CD4-positive, alpha-beta T cell treated with Interleukin-6 at 100 ng/mL for 8 hours (primary cell): ENCODE measurements around the gene ZNF93.
"Not testable (repeated sequence)": the region's sequence is repeated elsewhere in the genome, so short reads cannot be mapped to it uniquely, and the experiment has no call there.

Source experiments
- DNase-seq: peaks from one replicate; pipeline ENCODE4 v3.0.0-alpha.2; 2020; ENCODE audit warnings: mixed read lengths, low spot score

Gene ZNF93

GRCh38 chr19:19938449-19938848 lies 37.7 kb downstream of the ZNF93 start:
- DNase-seq, result no peak

DNA sequence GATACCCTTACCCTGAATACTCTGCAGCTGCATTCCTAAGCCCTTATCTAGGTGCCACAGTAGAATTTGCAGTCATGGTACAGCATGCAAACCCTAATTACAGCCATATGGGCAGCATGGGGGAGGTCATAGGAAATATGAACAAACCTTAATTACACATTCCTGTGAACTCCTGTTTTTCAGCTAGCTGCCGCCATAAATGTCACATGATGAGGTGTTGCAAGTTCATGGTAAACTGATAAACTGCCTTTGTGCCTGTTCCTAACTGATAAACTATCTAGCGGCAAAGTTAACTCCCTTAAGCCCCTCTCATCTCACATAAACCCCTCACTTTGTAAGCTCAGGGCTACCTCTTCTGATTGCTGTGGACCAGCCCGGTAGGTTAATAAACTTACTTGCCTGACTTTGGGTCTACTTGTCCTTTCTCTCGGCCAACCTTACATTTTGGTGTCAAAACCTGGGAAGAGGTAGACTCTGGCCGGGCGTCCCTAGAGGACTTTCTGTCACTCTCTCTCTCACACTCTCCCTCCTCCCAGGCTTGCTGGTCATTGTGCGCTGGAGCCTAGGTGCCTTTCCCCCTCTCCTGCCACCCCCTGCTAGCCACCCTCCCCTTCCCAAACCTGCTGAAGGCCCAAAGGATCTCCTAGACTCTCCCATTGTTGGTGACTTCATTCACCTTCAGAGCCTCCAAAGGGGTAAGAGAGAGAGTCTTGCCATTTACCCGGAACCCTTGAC lies 43.3 kb downstream of the ZNF93 start:
- no peak for DNase-seq

- DNase-seq, result no peak
Observed at GRCh38 chr19:19944583-19944880, 43.8 kb downstream of the ZNF93 start.

DNA sequence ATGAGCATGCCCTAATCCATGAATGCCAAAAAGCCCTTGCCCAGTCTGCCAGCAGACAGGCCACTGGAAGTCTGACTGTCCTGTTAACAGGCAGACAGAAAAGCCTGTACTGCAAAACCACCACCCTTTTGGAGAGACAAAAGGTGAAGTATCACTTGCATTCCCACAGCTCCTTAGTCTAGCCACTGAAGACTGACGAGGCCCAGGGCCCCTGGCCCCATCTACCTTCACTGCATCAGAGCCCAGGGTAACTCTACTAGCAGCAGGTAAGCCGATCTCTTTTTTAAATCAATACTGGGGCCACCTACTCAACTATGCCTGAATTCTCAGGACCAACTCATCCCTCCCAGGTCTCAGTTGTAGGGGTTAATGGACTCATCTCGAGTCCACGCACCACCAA lies 45.5 kb downstream of the ZNF93 start:
- no peak for DNase-seq

DNA sequence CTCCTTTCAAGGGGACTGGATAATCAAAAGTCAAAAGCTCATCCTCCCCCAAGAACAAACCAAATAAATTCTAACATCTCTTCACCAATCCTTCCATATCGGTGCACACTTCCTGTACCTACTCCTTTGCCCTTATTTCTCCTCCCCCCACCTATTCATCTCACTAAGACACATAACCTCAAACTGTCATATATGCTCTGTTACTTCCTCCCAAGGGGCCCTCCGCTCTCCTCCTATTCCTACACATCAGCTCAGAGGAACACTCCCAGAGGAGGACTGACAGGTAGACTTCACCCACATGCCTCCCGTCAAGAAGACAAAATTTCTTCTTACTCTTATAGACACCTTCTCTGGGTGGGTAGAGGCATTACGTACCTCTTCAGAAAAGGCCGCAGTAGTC lies 48.1 kb downstream of the ZNF93 start:
- no peak for DNase-seq

- DNase-seq, result no peak
Observed at GRCh38 chr19:19955208-19955607, 54.5 kb downstream of the ZNF93 start.

GRCh38 chr19:19956434-19957075 lies 55.8 kb downstream of the ZNF93 start:
- DNase-seq, result no peak

DNA sequence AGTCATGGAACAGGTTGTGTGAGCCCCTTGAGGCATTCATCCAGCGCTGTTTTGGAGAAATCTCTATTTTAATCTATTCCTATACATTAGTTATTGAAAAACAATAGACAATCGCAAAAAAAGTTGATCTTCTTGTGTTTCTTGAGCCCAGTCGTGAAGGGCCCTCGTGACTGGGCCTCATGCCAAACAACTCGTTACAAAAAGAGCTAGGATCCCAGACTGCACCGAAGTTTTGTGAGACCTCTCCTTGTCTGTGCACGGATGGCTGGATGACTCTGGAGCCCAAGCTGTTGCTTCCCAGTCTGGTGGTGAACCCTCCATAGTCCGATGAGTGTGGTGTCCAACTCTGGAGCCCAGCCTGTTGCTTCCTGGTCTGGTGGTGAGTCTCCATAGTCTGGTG lies 57.0 kb downstream of the ZNF93 start:
- not testable (repeated sequence) for DNase-seq

DNA sequence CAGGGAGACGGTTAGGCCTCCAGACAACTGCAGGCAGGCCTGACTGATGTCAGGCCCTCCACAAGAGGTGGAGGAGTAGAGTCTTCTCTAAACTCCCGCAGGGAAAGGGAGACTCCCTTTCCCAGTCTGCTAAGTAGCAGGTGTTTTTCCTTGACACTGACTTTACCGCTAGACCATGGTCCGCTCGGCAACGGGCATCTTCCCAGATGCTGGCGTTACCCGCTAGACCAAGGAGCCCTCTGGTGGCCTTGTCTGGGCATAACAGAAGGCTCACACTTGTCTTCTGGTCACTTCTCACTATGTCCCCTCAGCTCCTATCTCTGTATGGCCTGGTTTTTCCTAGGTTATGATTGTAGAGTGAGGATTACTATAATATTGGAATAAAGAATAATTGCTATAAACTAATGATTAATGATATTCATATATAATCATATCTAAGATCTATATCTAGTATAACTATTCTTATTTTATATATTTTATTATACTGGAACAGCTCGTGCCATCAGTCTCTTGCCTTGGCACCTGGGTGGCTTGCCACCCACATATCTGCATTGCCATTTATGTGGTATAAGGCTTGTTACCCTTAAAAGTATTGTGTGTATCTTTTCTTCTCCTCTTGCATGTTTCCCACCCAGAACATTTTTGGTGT lies 58.5 kb downstream of the ZNF93 start:
- DNase-seq, result peak; percentile 63

DNA sequence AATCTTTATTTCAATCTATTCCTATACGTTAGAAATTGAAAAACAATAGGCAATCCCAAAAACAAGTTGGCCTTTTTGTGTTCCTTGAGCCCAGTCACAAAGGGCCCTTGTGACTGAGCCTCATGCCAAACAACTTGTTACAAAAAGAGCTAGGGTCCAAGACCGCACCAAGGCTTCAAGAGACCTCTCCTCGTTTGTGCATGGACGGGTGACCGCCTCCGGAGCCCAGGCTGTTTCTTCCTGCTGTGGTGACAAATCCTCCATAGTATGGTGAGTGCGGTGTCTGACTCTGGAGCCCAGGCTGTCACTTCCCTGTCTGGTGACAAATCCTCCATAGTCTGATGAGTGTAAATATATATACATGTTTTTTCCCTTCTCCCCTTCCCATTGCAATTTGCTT lies 63.7 kb downstream of the ZNF93 start:
- DNase-seq, result no peak

DNA sequence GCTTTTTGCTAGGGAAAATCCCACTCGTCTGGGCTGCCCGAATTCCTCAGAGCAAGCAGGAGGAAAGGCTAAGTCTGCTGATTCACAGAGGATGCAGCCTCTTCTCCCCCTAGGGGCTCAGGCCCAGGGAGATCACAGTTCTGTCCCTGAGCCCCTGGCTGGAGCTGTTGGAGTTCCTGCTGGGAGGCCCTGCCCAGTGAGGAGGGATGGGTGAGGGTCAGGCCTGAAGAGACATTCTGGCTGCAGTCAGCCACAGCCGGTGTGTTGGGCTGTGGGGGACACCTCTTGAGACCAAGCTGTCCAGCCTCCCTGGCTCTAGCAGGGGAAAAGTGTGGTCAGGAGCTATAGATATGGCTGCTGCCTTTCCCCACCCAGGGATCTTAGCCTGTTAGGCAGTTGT lies 65.4 kb downstream of the ZNF93 start:
- not testable (repeated sequence) for DNase-seq

DNA sequence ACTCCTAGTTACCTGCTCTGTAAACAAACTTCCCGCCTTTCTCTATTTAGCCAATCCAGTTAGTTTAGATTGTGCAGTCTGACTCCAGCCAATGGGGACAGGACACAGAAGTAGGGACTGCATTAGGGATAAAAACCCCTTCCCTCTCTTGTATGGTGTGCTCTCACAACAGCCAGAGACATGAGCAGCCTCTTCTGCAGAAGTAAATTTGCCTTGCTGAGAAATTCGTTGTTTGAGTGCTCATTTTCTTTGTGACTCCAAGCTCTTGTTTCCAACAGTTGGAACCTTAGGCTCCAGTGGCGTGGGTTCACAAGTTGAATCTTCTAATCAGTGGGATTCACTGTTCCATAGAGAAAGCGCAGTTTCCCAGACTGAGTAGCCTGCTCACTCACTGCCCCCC lies 66.1 kb downstream of the ZNF93 start:
- DNase-seq, result no peak
